Keratinocyte (primary cell): ENCODE data around the gene GPR171. TPM values are rescaled to one million over a fixed set of nuclear protein-coding genes. Genes with fewer than 3 reads are reported as not detected.

Experiments used
- DNase-seq: peaks from one replicate; pipeline ENCODE4 v3.0.0-alpha.2; 2011; ENCODE audit warnings: low read depth, missing footprints, low spot score
- FAIRE-seq: peaks from 2 replicates; lab custom pipeline; 2011; peaks lifted over from hg19 to GRCh38; lab: Jason Lieb, UNC
- H2AFZ ChIP-seq: 2 replicates; pipeline ENCODE4 v1.6.0; 2012; ENCODE audit warnings: low read length, control low read depth, inconsistent platforms; ENCODE audit not compliant: control insufficient read depth
- H3K27ac ChIP-seq: 2 replicates; pipeline ENCODE4 v1.5.1; 2011; ENCODE audit warnings: low read length; ENCODE audit not compliant: control insufficient read depth, insufficient read depth
- H3K27me3 ChIP-seq: 3 replicates; pipeline ENCODE4 v1.6.0; 2011; ENCODE audit warnings: low read length; ENCODE audit not compliant: control insufficient read depth, insufficient read depth; ENCODE audit errors: extremely low read depth
- H3K36me3 ChIP-seq, 2 experiments: 2 replicates in 1 of 2; 3 replicates in 1 of 2; pipeline ENCODE4 v1.5.1; 2011; ENCODE audit warnings: low read length in 2 of 2, mild to moderate bottlenecking in 1 of 2; ENCODE audit not compliant: control insufficient read depth in 2 of 2, insufficient read depth in 2 of 2; ENCODE audit errors: extremely low read depth in 1 of 2
- H3K4me1 ChIP-seq: 3 replicates; pipeline ENCODE4 v1.5.1; 2011; ENCODE audit warnings: low read length; ENCODE audit not compliant: control insufficient read depth, insufficient read depth; ENCODE audit errors: extremely low read depth
- H3K4me2 ChIP-seq: 3 replicates; pipeline ENCODE4 v1.6.0; 2011; ENCODE audit warnings: low read depth, low read length; ENCODE audit not compliant: control insufficient read depth, insufficient read depth; ENCODE audit errors: extremely low read depth
- H3K4me3 ChIP-seq, 3 experiments: fragments of 200-600 bp in 1 of 3; sonication (generic) in 1 of 3; 2 replicates in 2 of 3; 3 replicates in 1 of 3; pipeline ENCODE4 v1.5.1; 2011 to 2016; ENCODE audit warnings: low read length in 3 of 3, mild to moderate bottlenecking in 3 of 3, control low read depth in 2 of 3, inconsistent platforms in 1 of 3, low read depth in 1 of 3, mixed read lengths in 1 of 3, mixed run types in 1 of 3, moderate library complexity in 1 of 3; ENCODE audit not compliant: control insufficient read depth in 2 of 3, insufficient read depth in 2 of 3; ENCODE audit errors: extremely low read depth in 1 of 3
- H3K79me2 ChIP-seq: 2 replicates; pipeline ENCODE4 v1.6.0; 2012; ENCODE audit warnings: low read length; ENCODE audit not compliant: control insufficient read depth, insufficient read depth
- H3K9ac ChIP-seq: 3 replicates; pipeline ENCODE4 v1.6.0; 2011; ENCODE audit warnings: low read length; ENCODE audit not compliant: control insufficient read depth, insufficient read depth; ENCODE audit errors: extremely low read depth
- H3K9me1 ChIP-seq: 3 replicates; pipeline ENCODE4 v1.6.0; 2011; ENCODE audit warnings: low read length; ENCODE audit not compliant: control insufficient read depth, insufficient read depth; ENCODE audit errors: extremely low read depth
- H3K9me3 ChIP-seq: 2 replicates; pipeline ENCODE4 v1.5.1; 2012; ENCODE audit warnings: low read depth, low read length; ENCODE audit not compliant: control insufficient read depth
- H4K20me1 ChIP-seq: 3 replicates; pipeline ENCODE4 v1.6.0; 2011; ENCODE audit warnings: low read length; ENCODE audit not compliant: control insufficient read depth, insufficient read depth; ENCODE audit errors: extremely low read depth
- EZH2 ChIP-seq: IDR thresholded peaks from one replicate; pipeline ENCODE4 v1.6.1; 2012; ENCODE audit warnings: inconsistent platforms, mild to moderate bottlenecking, low read length, moderate library complexity
- dilution Hi-C: fragments of 300-500 bp; cut with MboI; formaldehyde crosslinking; loops from one replicate; pipeline ENCODE4 v1.7.0; 2020; ENCODE audit warnings: low sequenced_read_pairs; ENCODE audit not compliant: extremely low pct_ligation_motif_present
- polyA plus RNA-seq, 5 experiments: library from polyadenylated mRNA; depleted of rRNA in 3 of 5; stranded (reverse) in 3 of 5; stranded (forward) in 1 of 5; unstranded in 1 of 5; fragments of >200 nt; gene quantifications; 1 replicate in 1 of 5; 2 replicates in 3 of 5; 3 replicates in 1 of 5; pipeline versions ENCODE4 v1.2.1 to v1.2.3, GENCODE V29; 2011 to 2012; ENCODE audit warnings: missing spikeins in 2 of 5, low read depth in 1 of 5, low replicate concordance in 1 of 5
- TF ChIP-seq, protein P1 (sequence below), 3 experiments: IDR thresholded peaks in 1 of 3; conservative IDR thresholded peaks in 1 of 3; optimal IDR thresholded peaks in 1 of 3; 2 replicates in 2 of 3; 3 replicates in 1 of 3; pipeline versions ENCODE3 to v1.5.1; 2011; ENCODE audit warnings: low read length in 3 of 3, mild to moderate bottlenecking in 3 of 3, moderate library complexity in 2 of 3, control low read depth in 1 of 3, inconsistent platforms in 1 of 3; ENCODE audit not compliant: insufficient read depth in 2 of 3; ENCODE audit errors: extremely low read depth in 1 of 3

The GPR171 gene
- polyA plus RNA-seq, 1 donor (not counting 4 experiments of a cell fraction or from before 2014, with no cell fraction given), result not detected

DNA sequence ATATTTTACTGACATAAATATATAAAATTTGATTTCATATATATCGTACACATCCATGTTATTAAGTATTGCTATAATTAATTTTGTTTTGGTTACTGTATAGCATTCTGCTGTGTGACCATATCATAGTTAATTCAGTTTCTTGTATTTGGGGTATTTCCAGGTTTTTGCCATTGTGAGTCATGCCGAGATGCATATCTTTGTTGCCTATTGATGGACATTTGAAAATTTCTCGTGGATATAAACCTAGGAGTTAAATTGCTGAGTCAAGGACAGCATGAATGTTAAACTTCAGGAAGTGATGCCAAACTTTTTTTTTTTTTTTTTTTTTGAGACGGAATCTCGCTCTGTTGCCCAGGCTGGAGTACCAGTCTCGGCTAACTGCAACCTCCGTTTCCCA lies 33.7 kb upstream of the GPR171 start:
- FAIRE-seq (no peak), DNase-seq (no peak)
- Histone ChIP-seq H3K36me3 (no peaks in the 10 kb centered on the region), H3K4me3 (no peak overlapping the region), H2AFZ (no peak overlapping the region), H3K9ac (no peak overlapping the region), H3K9me3 (no peaks in the 10 kb centered on the region), H3K9me1 (no peaks in the 10 kb centered on the region), H3K79me2 (no peaks in the 10 kb centered on the region), H3K27ac (no peak overlapping the region), H4K20me1 (no peaks in the 10 kb centered on the region), H3K4me2 (no peak overlapping the region), H3K4me1 (no peaks in the 10 kb centered on the region), H3K27me3 (no peaks in the 10 kb centered on the region)
- TF ChIP-seq EZH2, result no peak
- TF ChIP-seq, protein P1, sequence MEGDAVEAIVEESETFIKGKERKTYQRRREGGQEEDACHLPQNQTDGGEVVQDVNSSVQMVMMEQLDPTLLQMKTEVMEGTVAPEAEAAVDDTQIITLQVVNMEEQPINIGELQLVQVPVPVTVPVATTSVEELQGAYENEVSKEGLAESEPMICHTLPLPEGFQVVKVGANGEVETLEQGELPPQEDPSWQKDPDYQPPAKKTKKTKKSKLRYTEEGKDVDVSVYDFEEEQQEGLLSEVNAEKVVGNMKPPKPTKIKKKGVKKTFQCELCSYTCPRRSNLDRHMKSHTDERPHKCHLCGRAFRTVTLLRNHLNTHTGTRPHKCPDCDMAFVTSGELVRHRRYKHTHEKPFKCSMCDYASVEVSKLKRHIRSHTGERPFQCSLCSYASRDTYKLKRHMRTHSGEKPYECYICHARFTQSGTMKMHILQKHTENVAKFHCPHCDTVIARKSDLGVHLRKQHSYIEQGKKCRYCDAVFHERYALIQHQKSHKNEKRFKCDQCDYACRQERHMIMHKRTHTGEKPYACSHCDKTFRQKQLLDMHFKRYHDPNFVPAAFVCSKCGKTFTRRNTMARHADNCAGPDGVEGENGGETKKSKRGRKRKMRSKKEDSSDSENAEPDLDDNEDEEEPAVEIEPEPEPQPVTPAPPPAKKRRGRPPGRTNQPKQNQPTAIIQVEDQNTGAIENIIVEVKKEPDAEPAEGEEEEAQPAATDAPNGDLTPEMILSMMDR (optimal IDR thresholded peaks at IDR 0.05 in 1 of 3, IDR thresholded peaks at IDR 0.05 in 1 of 3, conservative IDR thresholded peaks at IDR 0.05 in 1 of 3; ENCODE audit: extremely low read depth in 1 of 3, insufficient read depth in 2 of 3, low read length in 3 of 3), result no peak
- dilution Hi-C loops, result no loop called here

DNA sequence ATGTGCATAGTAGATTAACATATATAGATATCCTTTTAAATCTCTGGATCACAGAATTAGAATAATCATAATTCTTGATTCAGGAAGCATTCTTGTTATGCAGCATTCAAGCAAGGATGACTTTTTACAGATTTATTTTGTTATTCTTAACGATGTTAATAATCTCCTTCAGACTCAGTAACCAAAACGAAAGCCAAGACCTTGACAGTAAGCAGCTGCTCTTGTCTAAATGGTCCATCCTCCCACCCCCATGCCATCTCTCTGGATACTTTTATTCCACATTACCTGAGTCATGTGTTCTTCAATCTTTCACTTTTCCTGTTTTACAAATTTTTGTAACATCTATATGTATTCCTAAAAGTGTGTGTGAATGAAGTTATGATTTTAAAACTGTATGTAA lies 33.3 kb upstream of the GPR171 start:
- Histone ChIP-seq H2AFZ (no peak overlapping the region), H3K4me2 (no peak overlapping the region), H3K79me2 (no peaks in the 10 kb centered on the region), H3K4me3 (no peak overlapping the region), H3K9me3 (no peaks in the 10 kb centered on the region), H3K4me1 (no peaks in the 10 kb centered on the region), H4K20me1 (no peaks in the 10 kb centered on the region), H3K27me3 (no peaks in the 10 kb centered on the region), H3K27ac (no peak overlapping the region), H3K36me3 (no peaks in the 10 kb centered on the region), H3K9ac (no peak overlapping the region), H3K9me1 (no peaks in the 10 kb centered on the region)
- DNase-seq (no peak), FAIRE-seq (no peak)
- TF ChIP-seq, protein P1 (optimal IDR thresholded peaks at IDR 0.05 in 1 of 3, IDR thresholded peaks at IDR 0.05 in 1 of 3, conservative IDR thresholded peaks at IDR 0.05 in 1 of 3; ENCODE audit: extremely low read depth in 1 of 3, insufficient read depth in 2 of 3, low read length in 3 of 3), result no peak
- no peak for TF ChIP-seq EZH2
- dilution Hi-C loops, result no loop called here
